KG1 (cell line): ENCODE data around the gene SGMS1.

Experiments
- DNase-seq: peaks from one replicate; lab custom pipeline; 2025; lab: John Stamatoyannopoulos, UW

The SGMS1 gene

DNA sequence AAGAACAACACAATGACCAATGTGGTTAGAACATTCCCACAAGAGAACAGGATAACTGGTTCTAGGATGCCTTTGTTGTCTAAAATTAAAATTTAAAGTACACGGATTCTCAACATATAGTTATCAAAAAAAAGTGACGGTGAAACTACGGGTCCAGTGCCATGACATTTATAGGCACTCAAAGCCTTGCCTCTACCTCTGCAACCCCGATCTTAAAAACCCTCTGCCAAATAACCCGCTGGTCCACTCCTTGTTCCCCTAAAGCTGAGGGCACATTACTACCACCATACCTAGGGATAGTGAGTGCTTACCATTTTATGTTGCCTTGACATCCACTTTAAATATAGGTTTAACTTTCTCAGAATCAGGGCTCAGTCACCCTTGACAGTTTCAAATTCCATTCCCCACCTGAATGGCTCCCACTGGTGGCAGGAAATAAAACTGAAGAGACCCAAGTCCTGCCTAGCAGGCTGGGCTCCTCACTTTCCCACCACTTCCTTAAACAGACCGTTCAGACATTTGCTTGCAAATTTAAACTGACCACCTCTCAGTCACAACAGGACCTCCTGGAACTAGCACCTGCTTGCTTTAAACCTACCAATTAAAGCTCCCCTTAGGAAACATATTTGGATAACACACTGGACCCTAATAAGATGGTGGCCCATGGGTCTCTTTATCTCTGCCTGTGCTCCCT lies 202.6 kb downstream of the SGMS1 start:
- no peak for DNase-seq

DNA sequence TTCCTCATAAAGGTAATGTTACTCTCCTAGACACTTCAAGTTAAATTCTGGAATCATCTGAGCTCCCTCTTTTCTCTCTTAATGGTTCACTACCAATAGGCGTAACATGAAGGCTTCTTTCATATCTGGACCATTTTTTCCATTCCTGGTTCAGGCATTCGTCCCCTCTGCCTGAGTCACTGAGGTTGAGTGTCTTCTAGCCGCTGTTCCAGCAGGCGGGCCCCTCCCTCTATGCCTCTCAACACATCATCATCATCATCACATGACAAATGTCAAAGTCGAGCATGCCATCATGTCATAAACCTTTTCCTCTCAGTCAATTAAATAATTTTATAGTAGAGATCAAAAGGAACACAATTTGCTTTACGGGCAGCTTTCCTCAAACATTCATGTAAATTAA lies 203.6 kb downstream of the SGMS1 start:
- DNase-seq: no peak

GRCh38 chr10:50419756-50420155 lies 204.0 kb downstream of the SGMS1 start:
- no peak for DNase-seq

DNA sequence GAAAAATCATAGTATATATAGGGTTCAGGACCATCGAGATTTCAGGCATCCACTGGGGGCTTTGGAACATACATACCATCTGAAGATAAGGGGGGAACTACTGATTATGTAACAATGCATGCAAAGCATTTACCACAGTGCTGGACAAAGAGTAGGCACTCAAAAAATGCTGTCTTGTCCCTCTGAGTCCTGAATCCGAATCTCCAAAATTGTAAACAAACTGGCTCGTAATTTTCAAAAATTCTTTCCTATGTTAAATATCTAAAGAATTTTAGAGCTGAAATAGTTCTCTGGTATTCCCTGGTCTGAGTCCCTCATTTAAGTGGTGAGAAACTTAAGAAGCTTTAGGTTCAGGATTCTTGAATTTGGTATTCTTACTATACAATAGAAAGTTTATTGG lies 204.7 kb downstream of the SGMS1 start:
- no peak for DNase-seq

DNA sequence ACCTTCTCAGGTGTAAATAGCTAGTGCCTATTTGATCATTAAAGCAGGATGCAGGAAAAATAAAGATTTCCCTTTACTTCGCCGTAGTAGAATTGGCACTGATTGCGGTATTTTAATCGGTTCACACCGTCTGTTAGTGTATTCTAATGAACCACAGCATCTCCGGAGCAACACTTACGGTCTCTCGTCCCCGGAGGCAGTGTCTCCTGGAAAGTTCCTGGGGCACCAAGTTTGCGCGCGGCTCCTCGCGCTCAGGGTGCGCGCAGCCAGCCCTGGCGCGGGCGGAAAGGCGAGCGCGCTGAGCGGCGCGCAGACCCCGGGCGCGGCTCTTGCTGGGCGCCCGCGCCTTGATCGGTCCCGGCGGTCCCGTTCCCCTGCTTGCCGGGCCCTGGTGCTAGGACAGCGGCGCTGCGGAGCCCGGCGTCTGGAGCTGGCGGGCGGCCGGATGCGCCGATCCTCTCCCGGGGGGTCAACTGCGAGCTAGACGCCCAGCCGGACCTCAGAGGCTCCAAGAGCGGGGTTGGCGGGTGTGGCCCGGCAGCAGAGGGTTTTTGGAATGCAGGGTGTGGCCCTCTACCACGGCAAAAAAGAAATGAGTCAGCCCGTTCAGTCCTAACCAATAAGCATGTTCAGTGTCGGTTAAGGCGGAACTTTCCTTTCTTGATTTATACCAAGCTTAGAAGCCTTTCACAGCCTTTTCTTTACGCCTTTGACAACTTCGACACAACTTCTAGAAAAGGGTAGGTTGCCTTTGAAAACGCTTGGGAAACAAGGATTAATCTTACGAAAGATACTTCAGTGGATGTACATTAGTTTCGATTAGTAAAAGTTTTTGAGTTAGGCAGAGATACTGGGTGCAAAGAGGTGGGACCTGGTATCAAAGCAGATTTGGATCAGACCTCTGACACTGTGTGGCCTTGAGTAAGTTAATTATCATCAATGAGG lies 205.6 kb downstream of the SGMS1 start:
- no peak for DNase-seq

DNA sequence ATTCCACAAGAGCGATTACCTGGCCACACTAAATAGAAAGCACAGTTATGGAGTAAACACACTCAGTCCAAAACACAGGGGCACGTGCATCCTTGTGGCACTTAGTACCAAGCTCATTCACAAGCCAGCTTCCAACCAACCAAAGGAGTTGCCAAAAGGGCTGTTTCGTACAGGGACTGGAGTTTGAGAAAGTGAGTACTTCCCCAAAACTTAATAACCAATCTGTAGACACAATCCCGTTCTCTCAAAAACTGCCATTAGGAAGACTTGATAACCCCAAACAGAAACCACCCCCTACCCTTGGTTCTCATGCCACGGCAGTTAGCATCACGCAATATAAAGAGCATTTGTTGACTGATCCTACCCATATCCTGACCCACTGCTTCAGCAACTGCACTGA lies 206.3 kb downstream of the SGMS1 start:
- DNase-seq: no peak

DNA sequence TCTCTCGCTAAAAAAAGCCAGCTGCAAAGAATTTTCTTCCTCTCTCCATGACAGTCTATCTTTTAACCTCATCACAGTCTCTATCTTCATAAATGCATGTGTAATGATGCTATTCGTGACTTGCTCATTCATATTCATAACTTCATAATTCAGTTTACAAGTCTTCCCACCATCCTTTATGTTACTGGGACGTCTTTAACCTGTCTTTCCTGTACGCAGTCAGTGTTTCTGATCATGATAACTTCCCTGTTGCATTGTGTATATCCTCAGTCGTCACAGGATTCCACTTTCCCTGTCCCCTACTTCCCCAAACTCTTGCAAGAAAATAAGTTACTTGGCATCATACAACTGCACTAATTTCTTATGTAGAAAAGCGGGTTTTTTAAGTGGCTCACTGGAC lies 206.9 kb downstream of the SGMS1 start:
- no peak for DNase-seq

DNA sequence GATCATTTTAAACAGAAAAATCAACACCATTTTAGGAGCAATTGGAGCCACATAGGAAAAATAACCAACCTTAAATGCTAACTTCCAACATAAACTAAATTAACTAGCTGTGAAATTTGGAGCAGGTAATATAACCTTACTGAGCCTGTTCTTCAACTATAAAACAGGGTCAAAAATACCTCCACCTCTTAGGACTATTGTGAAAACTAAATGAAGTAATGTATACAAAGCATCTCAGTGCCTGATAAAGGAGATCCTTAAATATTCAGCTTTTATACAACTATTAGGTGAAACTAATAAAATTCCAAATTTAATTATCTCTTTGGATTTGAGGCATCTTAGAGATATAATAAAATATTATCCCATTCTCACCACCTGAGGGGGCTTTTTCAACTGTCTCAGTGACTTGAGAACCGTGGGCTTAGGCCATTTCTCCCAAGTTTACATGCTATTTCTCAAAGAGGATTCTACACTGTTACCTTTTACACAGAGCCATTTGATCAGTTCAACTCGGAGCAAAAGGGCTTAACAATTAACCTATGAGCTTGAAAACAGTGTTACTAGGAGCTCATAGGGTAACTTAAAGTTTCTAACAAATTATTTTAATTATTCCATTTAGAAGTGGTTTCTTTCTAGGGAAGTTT lies 207.5 kb downstream of the SGMS1 start:
- no peak for DNase-seq

DNA sequence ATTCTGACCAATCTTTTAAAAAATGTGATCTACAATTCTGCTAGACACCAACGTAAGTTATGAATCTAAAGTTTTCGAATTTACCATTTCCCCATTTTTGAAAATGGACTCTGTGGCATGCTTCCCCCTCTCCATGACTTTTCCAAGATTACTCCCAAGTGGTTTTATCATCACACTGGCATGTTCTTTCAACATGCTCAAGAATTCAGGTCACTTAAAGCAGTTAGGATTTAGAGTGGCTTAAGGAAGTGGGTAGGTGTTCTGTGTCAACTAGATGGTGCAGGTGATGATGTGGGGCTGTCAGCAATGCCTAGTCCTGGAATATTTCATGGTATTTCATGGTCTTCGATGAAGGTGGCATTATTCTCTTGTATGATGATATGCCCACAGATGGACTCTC lies 208.5 kb downstream of the SGMS1 start:
- no peak for DNase-seq

DNA sequence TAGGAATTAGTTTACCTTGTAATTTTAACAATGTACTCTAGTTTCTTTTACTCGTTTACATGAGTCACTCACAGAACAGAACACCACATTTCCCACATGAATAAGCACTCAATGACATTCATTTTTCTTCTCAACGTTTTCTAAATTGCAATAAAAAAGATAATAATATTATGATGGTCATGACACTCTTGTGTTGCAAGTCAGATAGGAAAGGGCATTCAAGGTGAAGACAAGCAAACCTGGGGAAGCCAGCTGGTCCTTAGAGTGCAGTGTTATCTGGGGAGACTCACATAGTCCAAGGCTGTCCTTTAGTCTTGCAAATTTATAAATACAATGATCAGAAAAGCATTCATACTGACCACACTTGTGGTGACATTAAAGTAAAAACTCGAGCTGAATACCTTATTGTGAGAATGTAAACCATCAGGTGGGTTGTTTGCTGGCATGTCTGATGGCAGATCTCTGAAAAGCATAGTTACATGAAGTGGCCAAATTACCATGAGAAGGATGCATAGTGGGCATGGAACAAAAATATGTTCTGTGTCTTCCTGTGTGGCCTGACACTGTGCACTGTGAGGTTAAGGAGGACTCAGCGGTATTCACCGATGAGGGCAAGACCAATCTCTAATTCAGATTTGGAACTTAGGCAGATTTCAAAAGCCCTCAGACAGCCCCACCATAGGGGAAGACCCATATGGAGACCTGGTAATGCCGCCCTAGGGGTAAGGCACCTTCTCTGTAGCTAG lies 213.5 kb downstream of the SGMS1 start:
- DNase-seq: no peak

DNA sequence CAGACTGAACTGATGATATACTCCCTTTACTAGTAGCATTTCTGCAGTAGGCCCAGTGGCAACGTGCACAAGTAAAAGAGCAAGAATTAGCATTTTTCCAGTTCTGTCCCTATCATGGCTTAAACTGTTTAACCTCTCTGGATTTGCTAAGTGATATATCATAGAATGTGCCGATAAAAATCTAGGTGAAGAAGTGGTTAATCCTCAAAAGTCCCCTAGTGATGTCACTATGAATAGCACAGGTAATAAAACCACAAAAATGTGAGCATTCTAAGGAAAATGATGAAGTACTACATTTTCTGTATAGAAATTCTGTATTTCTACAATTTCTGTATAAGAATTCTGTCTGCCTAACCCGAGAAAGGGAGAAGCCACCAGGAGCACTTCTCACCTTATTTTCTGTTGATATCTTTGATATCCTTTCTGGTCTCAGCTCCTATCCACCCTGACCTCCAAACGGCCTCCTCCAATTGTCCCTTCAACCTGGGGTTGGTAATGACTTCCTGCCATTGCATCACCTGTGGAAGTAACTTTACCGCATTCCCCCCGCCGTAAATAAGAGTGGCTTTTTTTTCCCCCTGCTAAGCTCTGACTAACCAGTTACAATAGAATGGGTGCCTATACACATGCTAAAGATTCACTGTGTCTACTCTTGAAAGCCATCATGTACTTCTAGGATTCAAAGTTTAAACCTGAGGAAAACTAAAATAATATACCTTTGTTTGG lies 216.5 kb downstream of the SGMS1 start:
- no peak for DNase-seq

- DNase-seq: no peak
Measured at GRCh38 chr10:50406457-50407070, 217.2 kb downstream of the SGMS1 start.

DNA sequence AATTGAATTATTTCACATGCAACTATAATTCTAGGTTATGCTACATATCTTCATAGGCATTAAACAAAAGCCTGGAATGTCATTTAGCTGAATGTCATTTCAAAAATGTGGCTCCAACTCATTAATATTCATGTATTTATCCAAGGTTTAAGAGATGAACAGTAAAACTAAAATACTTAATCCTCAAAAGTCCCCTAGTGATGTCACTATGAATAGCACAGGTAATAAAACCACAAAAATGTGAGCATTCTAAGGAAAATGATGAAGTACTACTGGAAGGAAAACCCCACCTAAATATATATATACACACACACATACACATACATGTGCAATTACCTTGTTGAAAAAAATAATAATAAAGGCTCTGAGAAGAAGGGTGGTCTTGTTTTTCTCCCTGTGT lies 218.0 kb downstream of the SGMS1 start:
- DNase-seq: no peak

DNA sequence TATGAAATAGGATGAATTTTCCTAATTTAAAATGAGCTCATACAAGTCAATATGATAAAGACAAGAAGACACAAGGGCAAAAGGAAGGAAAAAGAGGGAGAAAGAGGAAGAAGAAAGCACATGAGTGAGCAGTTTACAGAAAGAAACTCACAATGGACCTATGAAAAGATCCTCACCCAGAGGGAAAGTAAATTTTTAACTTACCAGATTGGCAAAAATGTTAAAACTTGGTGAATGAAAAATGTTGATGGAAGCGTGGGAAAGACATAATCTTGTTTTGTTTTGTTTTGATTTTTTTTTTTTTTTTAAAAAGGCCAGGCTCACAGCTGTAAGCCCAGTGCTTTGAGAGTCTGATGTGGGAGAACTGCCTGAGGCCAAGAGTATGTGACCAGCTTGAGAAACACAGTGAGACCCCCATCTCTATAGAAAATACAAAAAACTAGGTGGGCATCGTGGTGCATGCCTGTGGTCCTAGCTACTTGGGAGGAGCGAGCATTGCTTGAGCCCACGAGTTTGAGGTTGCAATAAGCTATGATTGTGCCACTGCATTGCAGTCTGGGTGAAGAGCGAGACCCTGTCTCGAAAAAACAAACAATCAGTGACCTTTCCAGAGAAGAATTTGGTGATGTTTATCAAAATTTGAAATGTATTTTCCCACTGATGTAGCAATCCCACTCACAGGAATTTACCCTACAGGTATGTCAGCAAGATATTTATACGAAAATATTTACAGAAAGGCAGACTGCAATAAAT lies 219.6 kb downstream of the SGMS1 start:
- no peak for DNase-seq

DNA sequence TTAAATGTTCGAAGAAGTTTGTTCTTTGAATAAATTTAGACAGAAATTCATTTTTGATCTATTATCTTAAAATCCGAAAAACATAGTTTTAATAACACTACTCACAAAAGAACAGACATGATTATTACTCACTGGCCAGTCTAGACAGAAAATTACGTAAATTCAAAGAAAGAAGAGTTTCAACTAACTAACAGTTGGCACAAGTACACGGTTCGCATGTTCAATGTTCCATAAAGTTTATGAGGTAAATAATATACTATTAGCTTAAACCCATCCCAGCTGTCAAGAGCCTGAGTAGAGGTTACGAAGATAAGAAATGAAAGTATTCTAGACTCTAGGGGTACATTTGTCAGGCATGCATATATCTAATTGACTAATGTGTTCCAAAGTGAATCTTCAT lies 220.7 kb downstream of the SGMS1 start:
- DNase-seq: no peak

- DNase-seq: no peak
Measured at GRCh38 chr10:50402466-50402865, 221.3 kb downstream of the SGMS1 start.

GRCh38 chr10:50400694-50401093 lies 223.1 kb downstream of the SGMS1 start:
- no peak for DNase-seq

- DNase-seq: no peak
Measured at GRCh38 chr10:50398823-50399222, 224.9 kb downstream of the SGMS1 start.

DNA sequence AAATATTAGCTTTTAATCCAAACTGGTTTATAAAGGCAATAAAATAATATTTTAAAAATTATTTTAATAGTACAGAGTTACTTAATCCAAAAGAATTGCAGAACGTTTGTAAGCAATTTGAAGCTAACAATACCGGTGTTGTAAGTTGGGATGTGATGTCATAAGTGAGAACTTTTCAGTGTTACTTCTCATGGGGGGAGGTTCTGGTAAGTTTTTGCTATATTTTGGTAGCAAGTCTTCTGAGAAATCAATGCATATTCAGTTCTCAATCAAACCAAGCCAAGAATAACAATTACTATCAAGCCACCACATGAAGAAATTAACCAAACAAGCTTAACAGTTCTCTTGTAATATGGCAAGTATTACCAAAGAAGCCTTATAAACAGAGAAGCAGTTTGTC lies 225.4 kb downstream of the SGMS1 start:
- DNase-seq: no peak
